A673 (cell line): ENCODE data around the gene GOSR2. TPM values are rescaled to one million over a fixed set of nuclear protein-coding genes. Genes with fewer than 3 reads are reported as not detected.

ENCODE experiments used
- BruUV-seq: library from RNA; stranded (reverse); fragments of 400-500 nt; replicated peaks from 2 replicates; lab custom pipeline; 2021; lab: Mats Ljungman, UMichigan
- CTCF ChIA-PET: fragments of 300-600 bp; sonication (Branson Sonifier 250); formaldehyde crosslinking; loops from one replicate; lab custom pipeline; 2022; ENCODE audit warnings: antibody characterized with exemption; lab: Charles Lee
- POLR2A ChIA-PET: fragments of 300-600 bp; sonication (Branson Sonifier 250); formaldehyde crosslinking; loops from one replicate; lab custom pipeline; 2022; ENCODE audit warnings: antibody characterized with exemption; ENCODE audit not compliant: low non-redundant PET; lab: Charles Lee
- DNase-seq: peaks from one replicate; pipeline ENCODE4 v3.0.0-alpha.2; 2015; ENCODE audit warnings: low spot score
- H3K27ac ChIP-seq: fragments of 200-600 bp; sonication (generic); 2 replicates; pipeline ENCODE4 v1.5.1; 2016; ENCODE audit warnings: mixed run types, low read depth, mild to moderate bottlenecking, mixed read lengths, antibody characterized with exemption, low read length; ENCODE audit not compliant: poor library complexity, severe bottlenecking
- H3K27me3 ChIP-seq: fragments of 200-600 bp; sonication (generic); replicated peaks from 2 replicates; pipeline ENCODE4 v1.6.1; 2017; ENCODE audit warnings: mixed run types, low read depth, mild to moderate bottlenecking, mixed read lengths, antibody characterized with exemption, low read length; ENCODE audit not compliant: insufficient read depth, poor library complexity
- H3K36me3 ChIP-seq: fragments of 200-600 bp; sonication (generic); 2 replicates; pipeline ENCODE4 v1.6.1; 2016; ENCODE audit warnings: mixed run types, mild to moderate bottlenecking, mixed read lengths, antibody characterized with exemption, low read length; ENCODE audit not compliant: insufficient read depth, poor library complexity, severe bottlenecking
- H3K4me1 ChIP-seq: fragments of 200-600 bp; sonication (generic); 2 replicates; pipeline ENCODE4 v1.6.1; 2017; ENCODE audit warnings: mixed run types, mild to moderate bottlenecking, mixed read lengths, antibody characterized with exemption, low read length; ENCODE audit not compliant: insufficient read depth, poor library complexity, severe bottlenecking
- H3K4me3 ChIP-seq: fragments of 200-600 bp; sonication (generic); 2 replicates; pipeline ENCODE4 v1.5.1; 2016; ENCODE audit warnings: low read depth, mixed run types, mild to moderate bottlenecking, mixed read lengths, low read length; ENCODE audit not compliant: poor library complexity, severe bottlenecking
- H3K9me3 ChIP-seq: fragments of 200-600 bp; sonication (generic); 2 replicates; pipeline ENCODE4 v1.6.1; 2016; ENCODE audit warnings: mixed run types, low read depth, mild to moderate bottlenecking, mixed read lengths, antibody characterized with exemption, low read length; ENCODE audit not compliant: poor library complexity, severe bottlenecking
- EZH2 ChIP-seq: fragments of 200-600 bp; sonication (generic); IDR thresholded peaks from 2 replicates; pipeline ENCODE4 v1.6.1; 2017; ENCODE audit warnings: borderline replicate concordance, low read depth, mild to moderate bottlenecking, mixed read lengths, antibody characterized with exemption, low read length; ENCODE audit not compliant: poor library complexity, severe bottlenecking
- intact Hi-C: fragments of 100-400 bp; cut with micrococcal nuclease; formaldehyde crosslinking; loops from one replicate; pipeline ENCODE4 v1.10.0; 2022; ENCODE audit not compliant: unreplicated experiment
- total RNA-seq: library from RNA; stranded (reverse); gene quantifications from 2 replicates; pipeline ENCODE4 v1.2.3, GENCODE V29; 2021
- TF ChIP-seq, protein P1 (sequence below): fragments of 300-800, 200-600 bp; sonication (generic); conservative IDR thresholded peaks from 2 replicates; pipeline ENCODE4 v1.5.1; 2017; ENCODE audit warnings: low read depth, mild to moderate bottlenecking, antibody characterized with exemption, low read length, moderate library complexity, mixed read lengths

GOSR2 gene
- total RNA-seq, 1 experiment from 2014 or later: 34.5 TPM

DNA sequence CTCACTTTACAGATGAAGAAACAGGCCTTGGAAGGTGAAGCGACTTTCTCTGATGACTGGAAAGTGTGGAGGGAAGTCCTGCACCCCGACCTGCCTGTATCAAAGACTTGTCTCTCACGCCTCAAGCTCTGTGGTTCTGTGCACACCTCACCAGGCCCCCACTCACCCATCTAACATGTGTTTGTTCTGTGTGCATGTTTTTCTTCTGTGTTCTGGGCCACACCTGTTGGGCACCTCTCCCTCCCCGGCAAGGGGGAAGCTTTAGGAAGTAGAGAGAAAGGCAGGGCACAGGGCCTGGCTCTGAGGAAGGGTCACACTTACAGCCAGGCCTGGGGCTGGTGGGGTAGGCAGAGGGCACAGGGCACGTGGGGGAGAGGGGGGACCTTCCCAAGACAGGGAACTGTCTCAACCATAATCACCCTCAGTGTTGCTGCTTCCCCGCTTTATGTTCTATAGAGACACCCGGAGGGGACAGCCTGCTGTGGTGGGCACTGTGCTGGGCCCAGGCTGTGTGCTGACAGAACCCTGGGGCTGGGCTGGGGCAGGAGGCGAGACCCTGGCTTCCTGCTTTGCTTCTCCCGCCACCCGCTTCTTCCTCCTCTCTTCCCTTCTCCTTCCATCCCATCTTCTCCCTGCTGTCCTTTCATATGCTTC is 48.8 kb downstream of the GOSR2 start:
- CTCF ChIA-PET: no interaction called here
- Histone ChIP-seq H3K27ac (no peak overlapping the region), H3K9me3 (no peaks in the 10 kb centered on the region), H3K36me3 (no peaks in the 10 kb centered on the region), H3K4me3 (no peak overlapping the region), H3K27me3 (peaks cover 4% of the 10 kb centered on the region), H3K4me1 (no peaks in the 10 kb centered on the region)
- intact Hi-C loops: no loop called here
- TF ChIP-seq, protein P1, sequence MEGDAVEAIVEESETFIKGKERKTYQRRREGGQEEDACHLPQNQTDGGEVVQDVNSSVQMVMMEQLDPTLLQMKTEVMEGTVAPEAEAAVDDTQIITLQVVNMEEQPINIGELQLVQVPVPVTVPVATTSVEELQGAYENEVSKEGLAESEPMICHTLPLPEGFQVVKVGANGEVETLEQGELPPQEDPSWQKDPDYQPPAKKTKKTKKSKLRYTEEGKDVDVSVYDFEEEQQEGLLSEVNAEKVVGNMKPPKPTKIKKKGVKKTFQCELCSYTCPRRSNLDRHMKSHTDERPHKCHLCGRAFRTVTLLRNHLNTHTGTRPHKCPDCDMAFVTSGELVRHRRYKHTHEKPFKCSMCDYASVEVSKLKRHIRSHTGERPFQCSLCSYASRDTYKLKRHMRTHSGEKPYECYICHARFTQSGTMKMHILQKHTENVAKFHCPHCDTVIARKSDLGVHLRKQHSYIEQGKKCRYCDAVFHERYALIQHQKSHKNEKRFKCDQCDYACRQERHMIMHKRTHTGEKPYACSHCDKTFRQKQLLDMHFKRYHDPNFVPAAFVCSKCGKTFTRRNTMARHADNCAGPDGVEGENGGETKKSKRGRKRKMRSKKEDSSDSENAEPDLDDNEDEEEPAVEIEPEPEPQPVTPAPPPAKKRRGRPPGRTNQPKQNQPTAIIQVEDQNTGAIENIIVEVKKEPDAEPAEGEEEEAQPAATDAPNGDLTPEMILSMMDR: no peak
- TF ChIP-seq EZH2: no peak
- DNase-seq: no peak
- POLR2A ChIA-PET: no interaction called here
- BruUV-seq: no TSS peak

DNA sequence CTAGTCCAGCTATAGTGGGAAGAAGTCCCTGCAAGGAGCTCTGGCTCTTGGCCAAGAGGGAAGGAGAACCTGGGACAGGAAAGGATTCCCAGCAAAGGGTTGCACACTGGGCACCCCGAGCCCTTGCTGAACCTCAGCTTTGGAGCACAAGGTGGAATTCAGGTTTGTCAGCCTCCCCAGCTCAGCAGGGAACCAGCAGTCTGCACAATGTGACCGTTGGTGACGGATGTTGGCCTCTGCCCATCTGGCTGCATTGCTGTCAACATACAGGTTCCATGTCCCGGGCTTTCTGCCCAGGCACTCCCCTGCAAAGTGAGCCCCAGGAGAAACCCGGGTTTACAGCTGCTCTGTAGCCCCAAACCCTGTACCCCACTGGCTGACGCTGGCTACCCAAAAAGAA is 49.4 kb downstream of the GOSR2 start:
- Histone ChIP-seq H3K27ac (no peak overlapping the region), H3K27me3 (peaks cover 8% of the 10 kb centered on the region), H3K36me3 (no peaks in the 10 kb centered on the region), H3K4me1 (no peaks in the 10 kb centered on the region), H3K4me3 (no peak overlapping the region), H3K9me3 (no peaks in the 10 kb centered on the region)
- ChIA-PET CTCF (no interaction called here), POLR2A (no interaction called here)
- TF ChIP-seq, protein P1: no peak
- no peak for TF ChIP-seq EZH2
- BruUV-seq: no TSS peak
- no peak for DNase-seq
- intact Hi-C loops: no loop called here

DNA sequence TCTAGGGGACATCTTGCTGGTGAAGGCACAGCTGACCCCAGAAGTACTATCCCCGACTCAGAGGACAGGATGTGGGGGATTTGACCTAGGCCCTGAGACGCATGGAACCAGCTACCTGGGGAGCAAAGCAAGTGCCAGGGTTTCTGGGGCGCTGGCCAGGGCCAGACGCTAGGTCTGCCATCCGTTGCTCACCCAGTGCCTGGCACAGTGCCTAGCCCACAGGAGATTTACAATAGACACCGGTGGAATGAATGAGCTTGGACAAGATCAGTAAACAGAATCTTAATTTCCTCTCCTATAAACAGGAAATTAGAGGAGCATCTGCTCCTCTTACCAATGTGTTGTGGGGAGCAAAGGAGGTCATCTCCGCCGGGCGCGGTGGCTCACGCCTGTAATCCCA is 51.1 kb downstream of the GOSR2 start:
- no peaks in the 10 kb centered on the region for H3K36me3 ChIP-seq
- no peaks in the 10 kb centered on the region for H3K4me1 ChIP-seq
- H3K27ac ChIP-seq: no peak overlapping the region
- ChIA-PET CTCF (no interaction called here), POLR2A (no interaction called here)
- no peak overlapping the region for H3K4me3 ChIP-seq
- no peak for DNase-seq
- no peaks in the 10 kb centered on the region for H3K9me3 ChIP-seq
- no TSS peak for BruUV-seq
- TF ChIP-seq, protein P1: no peak
- no peak for TF ChIP-seq EZH2
- peaks cover 25% of the 10 kb centered on the region for H3K27me3 ChIP-seq
- intact Hi-C loops: no loop called here
